Prostate gland (tissue), 2 donors: ENCODE data around the gene PEX7. TPM values are rescaled to one million over a fixed set of nuclear protein-coding genes. Genes with fewer than 3 reads are reported as not detected.
A peak's percentile ranks its signal among the peaks of the same experiment; 100 is the strongest.
"Not testable (repeated sequence)": the region's sequence is repeated elsewhere in the genome, so short reads cannot be mapped to it uniquely, and the experiment has no call there.

ENCODE experiments used
- DNase-seq: peaks from one replicate; pipeline ENCODE4 v3.0.0-alpha.2; 2019; ENCODE audit warnings: low spot score
- H3K27ac ChIP-seq, 2 donors: fragments of 200-600 bp; sonication (generic); 2 replicates each; pipeline ENCODE4 v1.5.1; 2017 to 2019
- H3K27me3 ChIP-seq: fragments of 200-600 bp; sonication (generic); replicated peaks from 2 replicates; pipeline ENCODE4 v1.5.1; 2019; ENCODE audit not compliant: insufficient read depth
- H3K36me3 ChIP-seq, 2 donors: fragments of 200-600 bp; sonication (generic); 1 replicate in 1 of 2; 2 replicates in 1 of 2; pipeline versions ENCODE4 v1.5.1 to v1.8.1; 2017 to 2019
- H3K4me1 ChIP-seq: fragments of 200-600 bp; sonication (generic); replicated peaks from 2 replicates; pipeline ENCODE4 v1.5.1; 2019
- H3K4me3 ChIP-seq, 2 donors: fragments of 200-600 bp; sonication (generic); 2 replicates each; pipeline ENCODE4 v1.5.1; 2017 to 2019
- H3K9me3 ChIP-seq: fragments of 200-600 bp; sonication (generic); 2 replicates; pipeline ENCODE4 v1.5.1; 2017
- POLR2A ChIP-seq: fragments of 450-650 bp; IDR thresholded peaks from one replicate; pipeline ENCODE4 v1.6.1; 2016; ENCODE audit warnings: antibody characterized with exemption, mild to moderate bottlenecking
- POLR2AphosphoS5 ChIP-seq: sonication (generic); formaldehyde crosslinking; IDR thresholded peaks from one replicate; pipeline ENCODE4 v1.6.1; 2017; ENCODE audit warnings: antibody characterized with exemption
- WGBS: methylation state at CpG from one replicate; pipeline ENCODE4 v1.1.5; 2018; 5-methylcytosine and 5-hydroxymethylcytosine counted together
- intact Hi-C: fragments of 100-400 bp; cut with DNase I; formaldehyde crosslinking; loops from one replicate; pipeline ENCODE4 v1.14.2; 2022
- total RNA-seq, 2 donors: library from RNA; depleted of rRNA; stranded (reverse); fragments of >200 nt; gene quantifications; one replicate each; pipeline ENCODE4 v1.1.0, GENCODE V29; 2016
- TF ChIP-seq, protein P1 (sequence below), 4 experiments: fragments of 200-600 bp in 2 of 4; fragments of 450-650 bp in 2 of 4; sonication (generic) in 2 of 4; IDR thresholded peaks; 1 replicate in 3 of 4; 2 replicates in 1 of 4; pipeline ENCODE4 v1.5.1; 2016 to 2019; ENCODE audit warnings: antibody characterized with exemption in 4 of 4, mild to moderate bottlenecking in 2 of 4, moderate library complexity in 2 of 4

PEX7 gene
- total RNA-seq, 2 donors from 2014 or later = 15.4 to 27.6 TPM

DNA sequence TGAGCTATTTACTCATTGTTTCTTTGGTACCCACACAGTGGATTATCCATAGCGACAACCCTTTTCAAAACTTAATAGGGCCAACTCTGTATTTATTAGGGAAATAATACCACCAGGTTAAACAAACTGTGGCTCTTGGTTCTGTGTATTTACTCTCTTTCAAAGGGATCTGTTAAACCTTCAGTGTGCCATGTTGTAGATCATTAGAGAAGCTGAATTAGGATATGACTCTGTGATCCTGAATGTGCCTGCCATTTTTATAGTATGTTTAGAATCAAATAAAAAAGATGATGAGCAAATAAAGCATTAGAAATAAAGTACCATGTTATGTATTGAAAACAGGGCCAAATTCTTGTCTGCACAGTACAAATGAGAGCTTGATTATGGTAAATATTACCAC, 74.7 kb downstream of the PEX7 start:
- Histone ChIP-seq H3K27me3 (no peaks in the 10 kb centered on the region), H3K4me1 (no peaks in the 10 kb centered on the region), H3K36me3 (peaks cover 0 to 7% of the 10 kb centered on the region in 2 donors), H3K4me3 (no peak overlapping the region), H3K27ac (no peak overlapping the region), H3K9me3 (no peaks in the 10 kb centered on the region)
- TF ChIP-seq POLR2AphosphoS5 (peak; percentile 60), POLR2A (no peak)
- TF ChIP-seq, protein P1, sequence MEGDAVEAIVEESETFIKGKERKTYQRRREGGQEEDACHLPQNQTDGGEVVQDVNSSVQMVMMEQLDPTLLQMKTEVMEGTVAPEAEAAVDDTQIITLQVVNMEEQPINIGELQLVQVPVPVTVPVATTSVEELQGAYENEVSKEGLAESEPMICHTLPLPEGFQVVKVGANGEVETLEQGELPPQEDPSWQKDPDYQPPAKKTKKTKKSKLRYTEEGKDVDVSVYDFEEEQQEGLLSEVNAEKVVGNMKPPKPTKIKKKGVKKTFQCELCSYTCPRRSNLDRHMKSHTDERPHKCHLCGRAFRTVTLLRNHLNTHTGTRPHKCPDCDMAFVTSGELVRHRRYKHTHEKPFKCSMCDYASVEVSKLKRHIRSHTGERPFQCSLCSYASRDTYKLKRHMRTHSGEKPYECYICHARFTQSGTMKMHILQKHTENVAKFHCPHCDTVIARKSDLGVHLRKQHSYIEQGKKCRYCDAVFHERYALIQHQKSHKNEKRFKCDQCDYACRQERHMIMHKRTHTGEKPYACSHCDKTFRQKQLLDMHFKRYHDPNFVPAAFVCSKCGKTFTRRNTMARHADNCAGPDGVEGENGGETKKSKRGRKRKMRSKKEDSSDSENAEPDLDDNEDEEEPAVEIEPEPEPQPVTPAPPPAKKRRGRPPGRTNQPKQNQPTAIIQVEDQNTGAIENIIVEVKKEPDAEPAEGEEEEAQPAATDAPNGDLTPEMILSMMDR (IDR thresholded peaks at IDR 0.05) = no peak
- 53% methylated on average over 1 of the region's 1 CpG for WGBS
- DNase-seq = no peak
- intact Hi-C loops = no loop called here

DNA sequence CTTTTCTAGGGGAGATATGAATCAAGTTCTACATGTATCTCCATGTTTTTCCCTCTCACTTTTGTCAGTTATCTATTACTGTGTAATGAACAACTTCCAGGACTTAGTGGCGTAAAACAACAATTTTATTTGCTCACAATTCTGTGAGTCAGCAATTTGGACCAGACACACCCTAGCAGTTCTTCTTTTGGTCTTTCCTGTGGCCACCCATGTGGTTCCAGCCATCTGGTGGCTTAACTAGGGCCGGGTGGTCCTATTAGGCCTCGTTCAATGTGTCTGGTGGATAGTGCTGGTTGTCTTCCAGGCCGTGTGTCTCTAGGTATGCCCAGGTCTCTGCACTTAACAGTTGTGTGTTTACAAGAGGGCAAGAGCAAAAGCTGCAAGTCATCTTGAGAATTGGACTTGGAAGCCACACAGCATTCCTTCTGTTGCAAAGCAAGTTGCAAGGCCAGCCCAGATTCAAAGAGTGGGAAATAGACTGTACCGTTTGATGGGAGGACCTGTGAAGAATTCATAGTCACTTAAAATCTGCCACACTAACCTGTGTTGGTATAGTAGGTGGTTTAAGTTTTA, 78.9 kb downstream of the PEX7 start:
- H3K27ac ChIP-seq = no peak overlapping the region
- intact Hi-C loops = no loop called here
- no peaks in the 10 kb centered on the region for H3K27me3 ChIP-seq
- H3K4me3 ChIP-seq = no peak overlapping the region
- H3K36me3 ChIP-seq = peaks cover 0 to 7% of the 10 kb centered on the region in 2 donors
- TF ChIP-seq, protein P1 (IDR thresholded peaks at IDR 0.05) = no peak
- no peak for TF ChIP-seq POLR2A
- TF ChIP-seq POLR2AphosphoS5 = no peak
- no peaks in the 10 kb centered on the region for H3K9me3 ChIP-seq
- H3K4me1 ChIP-seq = no peaks in the 10 kb centered on the region
- DNase-seq = no peak
- WGBS = 86% methylated on average over 5 of the region's 5 CpGs

DNA sequence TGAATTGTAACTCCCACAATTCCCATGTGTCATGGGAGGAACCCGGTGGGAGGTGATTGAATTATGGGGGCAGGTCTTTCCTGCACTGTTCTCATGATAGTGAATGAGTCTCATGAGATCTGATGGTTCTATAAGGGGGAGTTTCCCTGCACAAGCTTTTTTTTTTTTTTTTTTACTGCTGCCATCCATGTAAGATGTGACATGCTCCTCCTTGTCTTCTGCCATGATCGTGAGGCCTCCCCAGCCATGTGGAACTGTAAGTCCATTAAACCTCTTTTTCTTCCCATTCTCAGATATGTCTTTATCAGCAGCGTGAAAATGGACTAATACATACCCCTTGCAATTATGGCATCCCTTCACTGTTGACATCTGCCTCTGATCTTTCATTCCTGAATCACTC, 82.1 kb downstream of the PEX7 start:
- H3K4me1 ChIP-seq, H3K27me3 ChIP-seq, H3K27ac ChIP-seq, intact Hi-C loops, H3K36me3 ChIP-seq, H3K9me3 ChIP-seq, DNase-seq, H3K4me3 ChIP-seq: not testable (repeated sequence)
- WGBS = 94% methylated on average over 3 of the region's 3 CpGs

DNA sequence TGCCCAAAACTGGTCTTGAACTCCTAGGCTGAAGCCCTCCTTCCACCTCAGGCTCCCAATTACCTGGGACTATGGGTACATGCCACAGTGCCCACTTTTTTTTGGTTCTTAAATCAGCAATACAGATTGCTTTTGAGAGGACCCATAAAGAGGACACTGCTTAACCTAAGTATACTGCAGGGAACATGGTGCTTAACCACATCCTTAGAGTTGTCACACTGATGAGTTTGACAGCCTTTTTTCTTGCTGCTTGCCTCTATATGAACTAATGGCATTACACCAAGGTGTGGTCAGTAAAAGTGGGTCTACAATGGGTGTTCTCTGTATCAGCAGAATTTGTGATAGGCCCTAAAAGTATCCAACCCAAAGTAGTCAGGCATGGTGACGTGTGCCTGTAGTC, 92.6 kb downstream of the PEX7 start:
- TF ChIP-seq, protein P1 (IDR thresholded peaks at IDR 0.05) = no peak
- no peak for TF ChIP-seq POLR2A
- TF ChIP-seq POLR2AphosphoS5 = no peak
- Histone ChIP-seq H3K4me1 (no peaks in the 10 kb centered on the region), H3K27ac (no peak overlapping the region), H3K27me3 (no peaks in the 10 kb centered on the region), H3K9me3 (no peaks in the 10 kb centered on the region), H3K36me3 (no peaks in the 10 kb centered on the region), H3K4me3 (no peak overlapping the region)
- WGBS = 95% methylated on average over 1 of the region's 1 CpG
- intact Hi-C loops = no loop called here
- DNase-seq = no peak

DNA sequence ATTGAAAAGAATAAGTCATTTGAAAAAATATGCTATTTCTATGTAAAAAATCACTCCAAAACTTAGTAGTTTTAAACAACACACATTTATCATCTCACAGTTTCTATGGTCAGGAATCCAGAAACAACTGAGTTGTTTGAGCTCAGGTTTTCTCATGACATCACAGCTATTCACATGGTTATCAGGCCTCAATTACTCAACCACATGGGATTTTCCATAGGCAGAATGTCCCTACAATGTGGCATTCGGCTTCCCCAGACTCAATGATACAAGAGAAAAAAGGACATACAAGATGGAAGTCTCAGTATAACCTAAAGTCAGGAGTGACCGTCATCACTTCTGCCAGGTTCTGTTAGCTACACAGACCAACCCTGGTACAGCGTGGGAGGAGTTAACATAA, 96.3 kb downstream of the PEX7 start:
- WGBS = 92% methylated on average over 3 of the region's 3 CpGs
- no peak overlapping the region for H3K4me3 ChIP-seq
- no peak overlapping the region for H3K27ac ChIP-seq
- intact Hi-C loops = no loop called here
- H3K36me3 ChIP-seq = no peaks in the 10 kb centered on the region
- peaks cover 11% of the 10 kb centered on the region for H3K4me1 ChIP-seq
- peaks cover 16% of the 10 kb centered on the region for H3K27me3 ChIP-seq
- H3K9me3 ChIP-seq = no peaks in the 10 kb centered on the region
- TF ChIP-seq, protein P1 (IDR thresholded peaks at IDR 0.05) = no peak
- TF ChIP-seq POLR2A (no peak), POLR2AphosphoS5 (no peak)
- no peak for DNase-seq
